Measurements from ENCODE around the gene TAAR2.

The TAAR2 gene

GRCh38 chr6:132659082-132659481 lies 35.0 kb upstream of the TAAR2 start, which contains the start of gene TAAR1:
Gene TAAR1, minus strand, starts transcription at chr6:132659182. Its CDS starts 13,179 bp downstream, at chr6:132646003.
- TF ChIP-seq CTCF (conservative IDR thresholded peaks at IDR 0.05; ENCODE audit: low read depth, low read length), result no peak
- Histone ChIP-seq H3K9ac (no peak within 1 kb of the TSS), H3K27me3 (ENCODE audit: insufficient read depth, low read depth) (no peaks in the 10 kb centered on the region), H3K4me1 (ENCODE audit: low read depth, poor library complexity, severe bottlenecking) (no peaks in the 10 kb centered on the region), H3K27ac (no peak within 1 kb of the TSS), H3K4me2 (no peak within 1 kb of the TSS), H4K20me1 (ENCODE audit: insufficient read depth) (no peaks in the 10 kb centered on the region), H2AFZ (ENCODE audit: low read depth) (no peak within 1 kb of the TSS), H3K4me3 (IDR thresholded peaks at IDR 0.05; ENCODE audit: insufficient read depth, low read depth, low read length) (no peak within 1 kb of the TSS), H3K79me2 (ENCODE audit: insufficient read depth, low read depth) (no peaks in the 10 kb centered on the region), H3K36me3 (ENCODE audit: insufficient read depth) (no peaks in the 10 kb centered on the region)

GRCh38 chr6:132651062-132651461 lies 27.0 kb upstream of the TAAR2 start:
- Histone ChIP-seq H2AFZ (ENCODE audit: low read depth) (no peak overlapping the region), H3K4me1 (ENCODE audit: low read depth, poor library complexity, severe bottlenecking) (no peaks in the 10 kb centered on the region), H3K4me3 (IDR thresholded peaks at IDR 0.05; ENCODE audit: insufficient read depth, low read depth, low read length) (no peak overlapping the region), H4K20me1 (ENCODE audit: insufficient read depth) (no peaks in the 10 kb centered on the region), H3K79me2 (ENCODE audit: insufficient read depth, low read depth) (no peaks in the 10 kb centered on the region), H3K27ac (no peak overlapping the region), H3K4me2 (no peak overlapping the region), H3K9ac (no peak overlapping the region), H3K36me3 (ENCODE audit: insufficient read depth) (no peaks in the 10 kb centered on the region), H3K27me3 (ENCODE audit: insufficient read depth, low read depth) (no peaks in the 10 kb centered on the region)
- TF ChIP-seq CTCF (conservative IDR thresholded peaks at IDR 0.05; ENCODE audit: low read depth, low read length), result no peak

- no peak overlapping the region for H3K27ac ChIP-seq
These were observed 26.4 kb upstream of the TAAR2 start for GRCh38 chr6:132650429-132650828.

GRCh38 chr6:132648828-132649227 lies 24.8 kb upstream of the TAAR2 start:
- Histone ChIP-seq H3K27ac (no peak overlapping the region), H2AFZ (ENCODE audit: low read depth) (no peak overlapping the region), H3K4me1 (ENCODE audit: low read depth, poor library complexity, severe bottlenecking) (no peaks in the 10 kb centered on the region), H3K4me3 (IDR thresholded peaks at IDR 0.05; ENCODE audit: insufficient read depth, low read depth, low read length) (no peak overlapping the region), H3K9ac (no peak overlapping the region), H4K20me1 (ENCODE audit: insufficient read depth) (no peaks in the 10 kb centered on the region), H3K27me3 (ENCODE audit: insufficient read depth, low read depth) (no peaks in the 10 kb centered on the region), H3K79me2 (ENCODE audit: insufficient read depth, low read depth) (no peaks in the 10 kb centered on the region), H3K36me3 (ENCODE audit: insufficient read depth) (no peaks in the 10 kb centered on the region), H3K4me2 (no peak overlapping the region)
- TF ChIP-seq CTCF (conservative IDR thresholded peaks at IDR 0.05; ENCODE audit: low read depth, low read length), result no peak

More at GRCh38 chr6:132650429-132650828, 26.4 kb upstream of the TAAR2 start:
- Histone ChIP-seq H3K4me1 (ENCODE audit: low read depth, poor library complexity, severe bottlenecking) (no peaks in the 10 kb centered on the region), H3K4me2 (no peak overlapping the region), H2AFZ (ENCODE audit: low read depth) (no peak overlapping the region), H3K9ac (no peak overlapping the region), H3K27me3 (ENCODE audit: insufficient read depth, low read depth) (no peaks in the 10 kb centered on the region), H4K20me1 (ENCODE audit: insufficient read depth) (no peaks in the 10 kb centered on the region), H3K36me3 (ENCODE audit: insufficient read depth) (no peaks in the 10 kb centered on the region), H3K79me2 (ENCODE audit: insufficient read depth, low read depth) (no peaks in the 10 kb centered on the region), H3K4me3 (IDR thresholded peaks at IDR 0.05; ENCODE audit: insufficient read depth, low read depth, low read length) (no peak overlapping the region)
- no peak for TF ChIP-seq CTCF (conservative IDR thresholded peaks at IDR 0.05; ENCODE audit: low read depth, low read length)
